Measurements from ENCODE around the gene HIGD1A. TPM values are rescaled to one million over a fixed set of nuclear protein-coding genes. Genes with fewer than 3 reads are reported as not detected.
A peak's percentile ranks its signal among the peaks of the same experiment; 100 is the strongest.
"Not testable (repeated sequence)": the region's sequence is repeated elsewhere in the genome, so short reads cannot be mapped to it uniquely, and the experiment has no call there.

Gene HIGD1A
- total RNA-seq, 1 experiment from 2014 or later, result 32.2 TPM

DNA sequence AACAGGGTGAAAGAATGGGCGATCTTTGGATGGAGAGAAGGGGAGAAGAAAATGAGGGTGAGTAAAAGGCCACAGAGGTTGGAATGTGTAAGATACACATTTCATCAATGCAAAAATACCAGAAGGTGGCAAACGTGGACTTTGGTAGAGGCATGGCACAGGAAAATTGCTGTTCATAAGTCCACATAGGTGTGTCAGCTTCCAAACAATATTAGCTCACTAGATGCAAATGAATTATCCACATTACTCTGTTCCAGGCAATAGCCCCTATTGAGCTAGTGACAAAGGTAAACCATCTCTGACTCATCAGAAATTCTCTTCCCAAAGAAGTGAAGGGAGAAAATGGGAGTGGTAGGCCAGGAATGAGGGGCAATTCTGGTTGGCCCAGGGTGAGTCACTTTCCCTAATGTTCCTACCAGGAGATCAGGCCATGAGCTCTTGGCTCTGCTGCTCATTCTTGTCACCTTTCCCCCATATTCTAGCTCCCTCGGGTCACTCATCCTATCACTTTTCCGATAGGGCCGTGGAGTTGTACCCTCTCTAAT, 24.9 kb upstream of the HIGD1A start:
- DNase-seq (ENCODE audit: low spot score), result no peak

DNA sequence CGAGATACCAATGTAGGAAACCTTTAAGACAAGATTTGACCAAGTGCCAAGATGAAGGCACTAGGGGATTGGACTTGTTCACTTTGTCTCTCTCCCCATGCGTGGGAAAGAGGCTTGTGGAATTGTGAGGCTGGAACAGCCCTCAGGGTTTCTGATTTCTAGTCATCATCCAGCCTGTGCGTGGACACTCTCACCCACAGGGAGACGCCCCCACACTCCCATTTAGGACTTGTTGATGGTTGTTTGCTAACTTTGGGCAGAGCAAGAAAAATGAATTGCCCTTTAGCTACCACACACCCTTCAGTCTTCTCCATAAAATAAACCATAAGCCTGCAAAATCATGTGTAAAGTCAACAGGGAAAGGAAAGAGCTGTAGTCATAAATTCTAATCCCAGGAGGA, 23.4 kb upstream of the HIGD1A start:
- no peak for DNase-seq (ENCODE audit: low spot score)

DNA sequence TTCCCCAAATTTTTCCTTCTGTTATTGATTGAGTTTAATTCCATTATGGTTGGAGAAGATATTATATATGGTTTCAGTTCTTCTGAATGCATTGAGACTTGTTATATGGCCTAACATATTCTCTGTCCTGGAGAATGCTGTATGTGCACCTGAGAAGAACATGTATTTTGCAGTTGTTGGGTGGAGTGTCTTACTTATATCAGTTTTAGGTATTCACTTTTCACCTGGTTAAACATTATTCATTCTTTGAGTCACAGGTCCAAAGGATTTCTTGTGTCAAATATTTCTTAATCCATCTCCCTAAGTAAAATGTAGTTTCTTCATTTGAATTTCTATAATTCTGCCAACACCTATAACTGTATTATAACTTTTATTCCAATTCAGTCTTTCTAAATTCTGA, 22.7 kb upstream of the HIGD1A start:
- DNase-seq (ENCODE audit: low spot score), result no peak

DNA sequence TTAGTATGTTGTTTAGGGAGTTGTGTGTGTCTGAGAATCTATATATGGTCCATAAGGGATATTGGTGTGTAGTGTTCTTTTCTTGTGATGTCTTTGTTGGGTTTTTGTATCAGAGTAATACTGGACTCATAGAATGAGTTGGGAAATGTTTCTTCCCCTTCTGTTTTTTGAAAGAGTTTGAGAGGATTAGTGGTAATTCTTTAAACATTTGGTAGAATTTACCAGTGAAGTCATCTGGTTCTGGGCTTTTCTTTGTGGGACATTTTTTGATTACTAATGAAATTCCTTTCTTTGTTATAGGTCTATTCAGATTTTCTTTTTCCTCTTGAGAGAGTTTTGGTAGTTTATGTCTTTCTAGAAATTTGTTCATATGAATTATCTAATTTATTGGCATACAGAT, 21.9 kb upstream of the HIGD1A start:
- no peak for DNase-seq (ENCODE audit: low spot score)

DNA sequence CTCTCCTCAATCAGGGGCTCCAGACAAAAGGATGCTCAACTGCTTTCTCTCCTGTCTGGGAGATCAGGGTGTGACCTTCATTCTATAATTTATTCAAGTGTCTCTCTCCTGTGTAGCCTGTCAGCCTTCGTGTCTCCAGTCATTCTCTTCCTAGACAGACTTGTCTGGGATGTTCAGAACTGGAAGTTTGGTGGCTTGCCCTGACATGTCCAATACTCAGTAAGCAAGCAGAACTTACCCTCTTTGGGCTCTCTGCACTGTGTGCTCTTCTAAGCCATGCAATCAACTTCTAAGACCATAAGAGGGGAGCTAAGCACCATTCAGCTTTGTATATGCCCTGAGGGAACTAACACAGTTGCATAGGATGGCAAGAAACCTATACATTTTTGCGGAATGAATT, 19.1 kb upstream of the HIGD1A start:
- no peak for DNase-seq (ENCODE audit: low spot score)

DNA sequence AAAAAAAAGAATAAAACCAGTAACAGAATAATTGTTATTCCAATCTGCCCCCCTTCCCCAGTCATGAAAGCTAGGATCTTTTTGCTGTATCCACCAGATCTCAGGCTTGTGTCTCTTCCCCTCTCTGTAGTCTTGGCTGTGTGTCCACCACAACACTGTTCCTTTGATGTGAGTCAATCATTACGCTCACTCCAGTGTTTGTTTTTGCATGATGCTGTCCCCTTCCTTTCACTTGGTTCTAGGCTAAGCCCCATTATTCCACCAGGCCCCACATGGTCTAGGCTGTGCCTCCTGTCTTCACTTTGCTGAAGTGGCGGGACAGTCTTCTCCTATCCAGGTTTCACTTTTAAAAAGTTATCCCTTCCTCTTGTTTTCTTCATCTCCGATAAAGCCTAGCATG, 18.5 kb upstream of the HIGD1A start:
- DNase-seq (ENCODE audit: low spot score), result no peak

DNA sequence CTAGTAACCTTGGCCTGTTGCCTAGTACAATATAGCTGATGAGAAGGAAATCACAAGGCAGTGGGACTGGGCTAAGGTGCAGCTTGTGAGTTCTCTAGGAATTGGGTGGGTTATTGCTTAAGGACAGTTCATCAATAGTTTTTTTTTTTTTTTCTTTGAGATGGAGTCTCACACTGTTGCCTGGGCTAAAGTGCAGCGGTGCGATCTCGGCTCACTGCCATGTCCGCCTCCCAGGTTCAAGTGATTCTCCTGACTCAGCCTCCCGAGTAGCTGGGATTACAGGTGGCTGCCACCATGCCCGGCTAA, 16.4 kb upstream of the HIGD1A start:
- DNase-seq (ENCODE audit: low spot score), result no peak

DNA sequence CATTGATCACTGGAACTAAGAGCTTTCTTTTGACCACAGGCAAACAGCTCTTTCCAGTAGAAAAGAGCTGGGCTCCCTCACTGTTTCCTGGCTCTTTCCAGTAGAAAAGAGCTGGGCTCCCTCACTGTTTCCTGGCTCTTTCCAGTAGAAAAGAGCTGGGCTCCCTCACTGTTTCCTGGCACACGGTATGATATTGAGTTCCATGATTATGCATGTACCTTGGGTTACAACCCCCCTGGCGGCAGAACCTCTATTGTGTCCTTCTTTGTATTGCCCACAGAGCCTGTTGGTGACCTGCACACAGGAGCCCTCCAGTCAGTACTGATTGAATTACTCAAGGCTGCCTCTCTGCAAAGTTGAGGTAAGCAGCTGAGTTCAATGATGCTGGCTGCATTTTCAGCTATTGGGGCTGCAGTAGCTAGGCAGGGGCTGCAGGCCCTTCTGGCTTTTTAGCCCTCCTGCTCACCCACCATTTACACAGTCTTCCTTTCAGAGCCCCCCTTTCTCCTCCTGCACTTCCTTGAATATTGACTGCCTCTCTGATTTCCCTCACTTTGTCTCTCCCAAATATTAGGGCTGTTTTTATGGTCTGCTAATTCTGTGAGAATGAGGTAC, 15.2 kb upstream of the HIGD1A start:
- DNase-seq (ENCODE audit: low spot score), result peak; percentile 57

DNA sequence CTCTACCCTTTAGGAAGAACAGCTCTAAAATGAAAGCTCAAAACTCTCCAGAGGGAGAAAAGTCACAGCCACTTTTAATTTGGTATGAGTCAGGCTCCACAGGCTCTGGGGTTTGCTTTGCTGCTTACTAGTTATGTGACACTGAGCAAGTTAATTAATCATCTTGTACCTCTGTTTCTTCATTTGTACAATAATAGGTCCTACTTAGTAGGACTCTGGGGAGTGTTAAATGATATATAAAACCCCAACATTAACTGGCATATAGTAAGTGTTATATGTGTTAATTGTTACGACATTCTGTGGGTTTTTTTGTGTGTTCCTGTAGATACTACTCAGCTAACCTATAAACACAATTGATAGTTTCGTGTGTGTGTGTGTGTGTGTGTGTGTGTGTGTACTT, 11.5 kb upstream of the HIGD1A start:
- no peak for DNase-seq (ENCODE audit: low spot score)

DNA sequence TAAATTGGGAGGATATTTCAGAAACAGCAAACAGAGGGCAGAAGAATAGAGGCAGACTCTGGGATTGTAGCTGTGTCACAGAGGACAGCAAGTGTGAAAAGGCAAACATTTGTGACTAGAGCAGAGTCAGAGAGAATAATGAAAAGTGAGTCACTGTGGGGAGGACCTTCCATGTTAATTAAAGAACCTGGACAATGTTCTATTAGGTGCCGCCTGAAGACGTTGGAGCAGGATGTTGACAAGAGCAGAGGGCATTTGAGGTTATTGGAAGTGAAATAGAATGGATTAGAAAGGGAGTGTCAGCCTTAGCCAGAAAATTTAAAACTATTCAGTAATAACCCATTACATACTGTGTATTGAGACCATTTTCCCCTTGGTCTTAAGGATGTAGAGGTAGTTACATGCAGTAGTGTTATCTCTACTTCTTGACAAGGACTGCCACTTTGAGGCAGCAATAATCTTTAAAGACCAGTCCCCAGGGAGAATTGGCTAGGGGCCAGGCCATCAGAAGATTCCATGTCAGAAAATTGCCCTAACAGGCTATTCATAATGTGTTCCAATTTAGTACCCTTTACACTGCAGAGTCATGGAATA, 10.7 kb upstream of the HIGD1A start:
- no peak for DNase-seq (ENCODE audit: low spot score)

DNA sequence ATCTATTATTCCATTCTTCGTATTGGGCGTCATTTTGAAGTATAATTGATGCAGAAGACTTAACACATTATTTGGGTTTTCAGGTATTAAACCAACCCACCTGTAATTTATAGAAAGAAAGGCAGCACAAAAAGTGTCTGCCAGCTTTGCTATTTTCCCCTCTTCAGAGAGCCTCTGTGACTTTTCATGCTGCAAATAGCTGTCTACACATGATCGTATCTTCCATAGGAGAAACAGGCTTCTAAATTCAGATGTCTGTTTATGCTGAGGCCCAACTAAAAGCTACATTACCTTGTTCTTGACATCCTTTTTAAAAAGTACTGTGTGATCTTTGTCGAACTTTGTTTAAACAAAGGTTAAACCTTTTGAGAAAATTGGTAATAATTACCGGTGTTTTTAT, 10.0 kb upstream of the HIGD1A start:
- no peak for DNase-seq (ENCODE audit: low spot score)

DNA sequence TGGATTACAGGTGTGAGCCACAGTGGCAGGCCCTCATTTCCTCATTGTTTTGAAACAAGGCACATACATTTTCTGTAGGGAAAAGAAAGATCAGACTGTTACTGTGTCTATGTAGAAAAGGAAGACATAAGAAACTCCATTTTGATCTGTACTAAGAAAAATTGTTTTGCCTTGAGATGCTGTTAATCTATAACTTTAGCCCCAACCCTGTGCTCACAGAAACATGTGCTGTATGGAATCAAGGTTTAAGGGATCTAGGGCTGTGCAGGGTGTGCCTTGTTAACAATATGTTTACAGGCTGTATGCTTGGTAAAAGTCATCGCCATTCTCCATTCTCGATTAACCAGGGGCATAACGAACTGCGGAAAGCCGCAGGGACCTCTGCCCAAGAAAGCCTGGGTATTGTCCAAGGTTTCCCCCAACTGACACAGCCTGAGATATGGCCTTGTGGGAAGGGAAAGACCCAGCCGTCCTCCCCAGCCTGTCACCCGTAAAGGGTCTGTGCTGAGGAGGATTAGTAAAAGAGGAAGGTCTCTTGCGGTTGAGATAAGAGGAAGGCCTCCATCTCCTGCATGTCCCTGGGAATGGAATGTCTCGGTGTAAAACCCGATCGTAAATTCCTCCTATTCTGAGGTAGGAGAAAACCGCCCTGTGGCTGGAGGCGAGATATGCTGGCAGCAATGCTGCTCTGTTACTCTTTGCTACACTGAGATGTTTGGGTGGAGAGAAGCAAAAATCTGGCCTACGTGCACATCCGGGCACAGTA, 7.0 kb upstream of the HIGD1A start:
- DNase-seq (ENCODE audit: low spot score), result not testable (repeated sequence)

DNA sequence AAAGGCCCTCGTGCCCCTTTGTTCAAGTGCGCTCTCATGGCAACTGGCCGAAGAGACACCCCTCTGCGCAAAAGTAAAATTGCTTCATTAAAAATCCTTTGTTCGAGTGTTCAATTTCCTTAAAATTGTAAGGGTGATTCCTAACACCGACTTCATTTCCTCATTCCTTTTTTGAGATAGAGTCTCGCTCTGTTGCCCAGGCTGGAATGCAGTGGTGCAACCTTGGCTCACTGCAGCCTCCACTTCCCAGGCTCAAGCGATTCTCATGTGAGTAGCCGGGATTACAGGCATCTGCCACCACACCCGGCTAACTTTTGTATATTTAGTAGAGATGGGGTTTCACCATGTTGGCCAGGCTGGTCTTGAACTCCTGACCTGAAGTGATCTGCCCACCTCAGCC, 6.4 kb upstream of the HIGD1A start:
- not testable (repeated sequence) for DNase-seq (ENCODE audit: low spot score)

DNA sequence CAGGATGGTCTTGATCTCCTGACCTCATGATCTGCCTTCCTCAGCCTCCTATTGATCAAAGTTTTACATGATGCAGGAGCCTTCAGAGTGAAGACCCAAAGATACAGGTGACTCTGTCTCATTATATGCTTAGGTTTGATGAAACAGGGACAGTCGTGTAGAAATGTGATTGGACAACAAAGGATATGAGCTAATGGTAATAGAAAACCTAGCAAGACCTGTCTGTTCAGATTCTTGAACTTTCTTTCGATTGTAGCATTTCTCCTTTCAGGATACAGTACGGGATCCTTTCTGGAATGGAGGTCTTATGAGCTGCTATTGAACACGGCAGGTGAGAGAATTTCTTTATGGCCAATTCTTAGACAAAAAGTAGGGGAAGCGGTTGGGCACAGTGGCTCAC, 4.9 kb upstream of the HIGD1A start, which contains the start of gene ACKR2:
TSS of gene ACKR2 (plus strand) at position 244 of the 400 bp plus-strand sequence. CDS start 55,058 bp downstream, outside the sequence.
- DNase-seq (ENCODE audit: low spot score), result no peak

DNA sequence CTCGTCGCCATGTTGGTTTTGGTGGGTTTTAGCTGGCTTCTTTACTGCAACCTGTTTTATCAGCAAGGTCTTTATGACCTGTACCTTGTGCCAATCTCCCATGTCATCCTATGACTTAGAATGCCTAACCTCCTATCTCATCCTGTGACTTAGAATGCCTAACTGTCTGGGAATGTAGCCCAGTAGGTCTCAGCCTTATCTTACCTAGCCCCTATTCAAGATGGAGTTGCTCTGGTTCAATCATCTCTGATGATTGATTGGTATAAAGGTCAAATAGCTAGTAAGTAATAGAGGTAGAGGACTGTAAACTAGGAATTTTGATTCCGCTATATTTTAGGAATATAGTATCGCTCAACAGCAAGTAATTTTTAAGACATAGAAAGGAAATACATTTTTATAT, 3.6 kb upstream of the HIGD1A start:
- no peak for DNase-seq (ENCODE audit: low spot score)

DNA sequence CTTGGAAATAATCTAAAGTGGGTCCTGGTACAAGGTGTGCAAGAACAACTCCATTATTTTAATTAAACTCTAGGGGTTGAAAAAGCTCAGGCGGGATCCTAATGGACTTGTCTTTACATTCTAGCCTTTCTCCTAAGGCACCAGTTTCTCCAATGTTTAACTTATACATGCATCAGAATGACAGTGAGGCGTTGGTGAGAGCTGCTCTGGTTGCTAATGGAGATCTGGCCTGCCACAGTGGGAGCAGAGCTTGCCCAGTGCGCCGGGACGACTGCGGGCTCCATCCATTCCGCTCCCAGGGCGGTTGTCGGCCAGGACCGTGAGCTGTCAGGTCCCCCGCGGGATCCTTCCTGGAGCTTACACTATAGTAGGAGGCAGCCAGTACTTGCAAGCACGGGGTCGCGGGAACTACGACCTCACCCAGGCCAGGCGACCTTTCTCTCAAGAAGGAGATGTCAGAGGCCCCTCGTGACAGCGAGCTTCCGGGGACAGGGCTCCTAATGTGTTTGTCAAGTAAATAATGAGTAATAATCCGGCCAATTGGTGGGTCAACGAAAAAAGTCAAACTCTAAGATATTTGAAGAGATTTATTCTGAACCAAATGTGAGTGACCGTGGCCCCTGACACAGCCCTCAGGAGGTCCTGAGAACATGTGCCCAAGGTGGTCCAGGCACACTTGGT, 991 bp upstream of the HIGD1A start:
- peak; percentile 29 for DNase-seq (ENCODE audit: low spot score)

DNA sequence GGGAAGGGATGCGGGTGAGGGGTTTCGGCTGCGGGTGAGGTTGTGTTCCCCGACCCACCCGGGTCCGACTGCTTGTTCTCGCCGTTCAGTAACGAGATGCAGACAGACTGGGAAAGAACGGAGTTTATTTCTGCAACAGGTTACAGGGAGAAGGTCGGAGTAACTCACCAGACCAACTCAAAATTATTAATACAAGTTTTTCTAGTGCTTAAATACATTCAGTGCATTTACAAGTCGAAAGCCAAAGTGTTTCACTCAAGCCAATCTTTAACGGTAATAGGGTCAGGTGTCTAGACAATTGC, 492 bp upstream of the HIGD1A start:
- DNase-seq (ENCODE audit: low spot score), result no peak

DNA sequence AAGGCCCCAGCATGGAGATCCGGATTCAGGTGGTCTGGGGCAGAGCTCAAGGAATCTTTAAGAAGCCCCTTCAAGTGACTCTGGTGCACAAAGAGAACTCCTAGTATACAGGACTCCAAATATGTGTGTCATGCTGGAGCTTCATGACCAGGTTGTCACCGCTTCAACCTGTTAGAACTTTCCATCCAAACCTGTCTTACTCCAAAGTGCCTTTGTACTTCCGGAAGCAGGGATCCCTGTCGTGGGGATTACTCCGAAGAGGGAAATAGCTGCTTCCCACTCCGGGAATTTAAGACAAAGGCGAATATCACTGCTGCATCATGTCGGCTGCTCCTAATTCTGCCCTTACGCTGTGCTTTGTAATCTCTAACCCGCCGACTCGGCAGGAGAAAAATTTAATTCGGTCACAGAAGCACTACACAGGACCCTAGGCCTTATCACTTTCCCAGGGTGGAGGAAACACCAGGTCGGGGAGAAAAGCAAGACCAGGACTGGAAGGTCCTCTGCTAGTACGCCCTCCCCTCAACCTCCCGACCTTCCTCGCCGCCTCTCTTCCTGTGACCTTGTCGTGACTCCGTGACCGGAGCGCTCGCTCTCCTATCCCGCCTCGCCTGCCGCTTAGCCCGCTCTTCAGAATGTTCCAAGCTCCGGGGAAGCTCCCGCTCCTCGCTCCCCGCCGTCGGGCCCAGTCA, 730 bp downstream of the HIGD1A start:
- DNase-seq (ENCODE audit: low spot score), result peak; percentile 53

DNA sequence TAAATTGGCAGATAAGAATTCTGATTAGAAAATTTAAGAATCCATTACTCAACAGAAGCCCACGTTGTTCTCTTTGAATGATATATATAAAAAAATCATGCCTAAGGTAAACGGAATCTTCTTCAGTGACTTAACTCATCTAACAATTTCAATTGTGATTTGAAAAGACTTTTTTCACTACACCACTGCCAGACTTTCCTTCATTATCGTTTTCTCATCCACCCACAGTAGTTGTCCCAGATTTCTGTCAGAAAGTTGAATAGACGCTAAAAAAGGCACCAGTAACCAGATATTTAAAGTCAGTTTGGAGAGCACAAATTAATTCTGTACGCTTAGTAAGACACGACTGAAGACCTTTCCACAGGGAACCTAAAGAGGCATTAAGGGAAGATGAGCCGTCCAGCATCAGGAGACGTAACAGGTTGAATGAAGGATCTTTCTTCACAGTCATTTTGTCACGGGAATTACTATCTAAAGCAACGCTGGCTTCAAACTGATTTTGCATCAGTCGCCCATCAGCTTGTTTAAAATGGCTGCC, 1.3 kb downstream of the HIGD1A start:
- DNase-seq (ENCODE audit: low spot score), result no peak

DNA sequence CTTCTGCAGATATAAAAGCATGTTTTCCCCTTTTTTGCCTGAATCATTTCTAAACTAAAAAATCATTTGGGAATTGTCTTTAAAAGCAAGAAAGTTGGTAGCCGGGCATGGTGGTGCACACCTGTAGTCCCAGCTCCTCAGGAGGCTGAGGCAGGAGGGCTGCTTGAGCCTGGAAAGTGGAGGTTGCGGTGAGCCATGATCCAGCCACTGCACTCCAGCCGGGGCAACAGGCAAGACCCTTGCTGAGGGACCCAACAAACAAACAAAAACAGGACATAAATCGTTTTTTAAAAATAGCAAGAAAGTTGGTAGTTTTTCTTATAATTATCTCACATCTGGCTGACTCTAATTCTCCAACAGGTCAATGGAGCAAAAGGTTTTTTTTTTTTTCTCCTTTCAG, 2.5 kb downstream of the HIGD1A start:
- DNase-seq (ENCODE audit: low spot score), result no peak

DNA sequence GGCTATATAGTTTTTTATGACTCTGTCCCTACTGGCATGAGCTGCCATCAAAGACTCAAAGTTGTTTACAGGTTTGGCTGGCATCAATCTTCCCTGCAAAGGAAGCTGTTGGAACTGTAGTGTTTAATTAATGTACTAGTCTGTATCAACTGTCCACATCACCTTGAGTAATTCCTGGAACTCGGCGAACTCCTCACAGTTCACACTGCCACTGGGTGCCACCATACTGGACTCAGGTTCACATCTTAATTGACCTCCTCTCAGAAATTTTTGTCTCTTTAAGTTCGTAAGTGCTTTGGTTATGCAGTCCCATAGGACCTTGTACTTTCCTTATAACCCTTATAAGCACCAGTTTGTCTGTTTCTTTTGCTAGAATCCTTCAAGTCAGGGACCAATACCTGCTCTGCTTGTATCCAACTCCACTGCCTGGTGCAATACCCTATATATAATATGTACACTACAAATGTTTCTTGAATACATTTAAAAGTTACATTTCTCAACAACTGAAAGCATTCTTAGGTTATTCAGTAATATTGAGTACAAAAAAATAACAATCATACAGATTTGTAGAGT, 3.2 kb downstream of the HIGD1A start:
- no peak for DNase-seq (ENCODE audit: low spot score)

All from HT-29 (cell line).